Prostate gland (tissue), 2 donors: ENCODE results near the gene OR51B4.

Source experiments
- CTCF ChIP-seq, 4 experiments: fragments of 200-600 bp in 2 of 4; fragments of 450-650 bp in 2 of 4; sonication (generic) in 2 of 4; IDR thresholded peaks; 1 replicate in 3 of 4; 2 replicates in 1 of 4; pipeline ENCODE4 v1.5.1; 2016 to 2019; ENCODE audit warnings: antibody characterized with exemption in 4 of 4, mild to moderate bottlenecking in 2 of 4, moderate library complexity in 2 of 4
- POLR2A ChIP-seq: fragments of 450-650 bp; IDR thresholded peaks from one replicate; pipeline ENCODE4 v1.6.1; 2016; ENCODE audit warnings: antibody characterized with exemption, mild to moderate bottlenecking
- POLR2AphosphoS5 ChIP-seq: sonication (generic); formaldehyde crosslinking; IDR thresholded peaks from one replicate; pipeline ENCODE4 v1.6.1; 2017; ENCODE audit warnings: antibody characterized with exemption

GRCh38 chr11:5285703-5286340, 15.9 kb downstream of the OR51B4 start:
- TF ChIP-seq CTCF (IDR thresholded peaks at IDR 0.05): no peak
- no peak for TF ChIP-seq POLR2AphosphoS5
- TF ChIP-seq POLR2A: no peak
